WTC11 (cell line): Measurements from ENCODE around the gene NUAK2. TPM values are rescaled to one million over a fixed set of nuclear protein-coding genes. Genes with fewer than 3 reads are reported as not detected.

Source experiments
- ATAC-seq: fragments of 200-7000 bp; cut with Tn5 transposase; 2 replicates; pipeline ENCODE4 v1.10.0; 2021; ENCODE audit warnings: mild to moderate bottlenecking, moderate library complexity
- CTCF ChIA-PET: fragments of 300-600 bp; sonication (Branson Sonifier 250); formaldehyde crosslinking; loops from one replicate; lab custom pipeline; 2021; ENCODE audit warnings: antibody characterized with exemption; lab: Charles Lee
- POLR2A ChIA-PET: fragments of 350-600 bp; sonication (Branson Sonifier 250); formaldehyde crosslinking; loops from one replicate; lab custom pipeline; 2021; ENCODE audit warnings: antibody characterized with exemption; lab: Charles Lee
- DNase-seq: peaks from one replicate; pipeline ENCODE4 v3.0.0; 2021; ENCODE audit warnings: low spot score
- H3K27ac Mint-ChIP-seq: 2 replicates; pipeline ENCODE4 v1.8.0; 2021; ENCODE audit warnings: mixed read lengths
- H3K27me3 Mint-ChIP-seq: 2 replicates; pipeline ENCODE4 v1.8.0; 2021; ENCODE audit warnings: low read depth, mild to moderate bottlenecking, moderate library complexity, mixed read lengths
- H3K36me3 Mint-ChIP-seq: 2 replicates; pipeline ENCODE4 v1.8.0; 2021; ENCODE audit warnings: mixed read lengths
- H3K4me1 Mint-ChIP-seq: 2 replicates; pipeline ENCODE4 v1.8.0; 2022; ENCODE audit warnings: mixed read lengths
- H3K4me3 Mint-ChIP-seq: 2 replicates; pipeline ENCODE4 v1.8.0; 2021; ENCODE audit warnings: mild to moderate bottlenecking, moderate library complexity, mixed read lengths
- H3K9me3 Mint-ChIP-seq: 2 replicates; pipeline ENCODE4 v1.8.0; 2021; ENCODE audit warnings: mixed read lengths
- CREB1 ChIP-seq: sonication (generic); formaldehyde crosslinking; IDR thresholded peaks from 2 replicates; pipeline ENCODE4 v1.8.0; 2023; ENCODE audit warnings: mild to moderate bottlenecking, missing genetic modification reagents
- CTCF ChIP-seq: fragments of 200-600 bp; IDR thresholded peaks from 2 replicates; pipeline ENCODE4 v1.8.0; 2022; ENCODE audit warnings: antibody characterized with exemption
- ERG ChIP-seq: fragments of 250-450 bp; sonication (Bioruptor Pico); IDR thresholded peaks from 2 replicates; pipeline ENCODE4 v1.8.0; 2021; ENCODE audit warnings: mild to moderate bottlenecking
- ETV6 ChIP-seq: sonication (generic); formaldehyde crosslinking; IDR thresholded peaks from 2 replicates; pipeline ENCODE4 v1.8.1; 2022; ENCODE audit warnings: mild to moderate bottlenecking, missing genetic modification reagents
- FOXK1 ChIP-seq: sonication (generic); formaldehyde crosslinking; IDR thresholded peaks from 2 replicates; pipeline ENCODE4 v1.8.0; 2022; ENCODE audit warnings: mild to moderate bottlenecking, moderate library complexity, missing genetic modification reagents
- FOXP4 ChIP-seq: sonication (generic); formaldehyde crosslinking; IDR thresholded peaks from 2 replicates; pipeline ENCODE4 v1.8.0; 2022; ENCODE audit warnings: mild to moderate bottlenecking, missing genetic modification reagents
- HMGA2 ChIP-seq: fragments of 250-450 bp; sonication (Bioruptor Pico); IDR thresholded peaks from 2 replicates; pipeline ENCODE4 v1.4.0; 2021; ENCODE audit warnings: mild to moderate bottlenecking, moderate library complexity
- IRF1 ChIP-seq: sonication (generic); formaldehyde crosslinking; IDR thresholded peaks from 2 replicates; pipeline ENCODE4 v1.8.0; 2023; ENCODE audit warnings: missing genetic modification reagents
- JAZF1 ChIP-seq: fragments of 250-450 bp; sonication (Bioruptor Pico); IDR thresholded peaks from 2 replicates; pipeline ENCODE4 v1.9.0; 2021; ENCODE audit warnings: moderate library complexity, mild to moderate bottlenecking, inconsistent platforms
- MYBL2 ChIP-seq: sonication (generic); formaldehyde crosslinking; IDR thresholded peaks from 2 replicates; pipeline ENCODE4 v1.8.1; 2023; ENCODE audit warnings: mild to moderate bottlenecking, moderate library complexity, missing genetic modification reagents
- NR3C1 ChIP-seq: sonication (generic); formaldehyde crosslinking; conservative IDR thresholded peaks from 2 replicates; pipeline ENCODE4 v1.8.1; 2023; ENCODE audit warnings: low read depth, mild to moderate bottlenecking, missing genetic modification reagents
- PRRX2 ChIP-seq: fragments of 250-450 bp; sonication (Bioruptor Pico); IDR thresholded peaks from 2 replicates; pipeline ENCODE4 v1.8.0; 2021; ENCODE audit warnings: mild to moderate bottlenecking
- TCF7 ChIP-seq: sonication (generic); formaldehyde crosslinking; IDR thresholded peaks from 2 replicates; pipeline ENCODE4 v1.8.0; 2022; ENCODE audit warnings: mild to moderate bottlenecking, low read depth, missing genetic modification reagents, moderate library complexity
- ZNF671 ChIP-seq: fragments of 250-450 bp; sonication (Bioruptor Pico); IDR thresholded peaks from 2 replicates; pipeline ENCODE4 v1.8.0; 2021; ENCODE audit warnings: mild to moderate bottlenecking
- total RNA-seq: library from RNA; stranded (reverse); gene quantifications from 3 replicates; pipeline ENCODE4 v1.2.3, GENCODE V29; 2021

Gene NUAK2
- total RNA-seq, 1 experiment from 2014 or later = 8.7 TPM

GRCh38 chr1:205291596-205291995, 29.9 kb downstream of the NUAK2 start:
- H3K4me1 Mint-ChIP-seq = peaks cover 53% of the 10 kb centered on the region
- H3K36me3 Mint-ChIP-seq = no peaks in the 10 kb centered on the region
- no peak overlapping the region for H3K4me3 Mint-ChIP-seq
- no peak for TF ChIP-seq ZNF671
- no peak for TF ChIP-seq ERG (CRISPR knock-in tag)
- TF ChIP-seq CREB1 (CRISPR knock-in tag) = no peak
- TF ChIP-seq ETV6 (CRISPR knock-in tag) = no peak
- no peak for TF ChIP-seq IRF1 (CRISPR knock-in tag)
- TF ChIP-seq JAZF1 (CRISPR knock-in tag) = no peak
- TF ChIP-seq FOXP4 (CRISPR knock-in tag) = no peak
- TF ChIP-seq, all 79 proteins: peak for 0
- Mint-ChIP-seq H3K9me3 (no peaks in the 10 kb centered on the region), H3K27me3 (no peaks in the 10 kb centered on the region; the same call in 1 of the 2 replicates), H3K27ac (peak overlapping the region; percentile 23; the same call in 1 of the 2 replicates)
- DNase-seq (no peak), ATAC-seq (no peak)
- ChIA-PET POLR2A (no interaction called here), CTCF (interaction anchor here (0.8 to 1.6 kb wide), 2 partner anchors 9 to 34 kb away, joined by 3 to 5 read pairs; no protein-coding TSS in a partner anchor)

- ChIA-PET CTCF (interaction anchor here (0.6 to 3.1 kb wide), 12 partner anchors 11 to 147 kb away, joined by 3 to 12 read pairs (median 3); no protein-coding TSS in a partner anchor), POLR2A (interaction anchor here (0.8 to 2.6 kb wide), 4 partner anchors 10 to 34 kb away, joined by 3 to 15 read pairs (median 4); no protein-coding TSS in a partner anchor)
- ATAC-seq (peak; percentile 49), DNase-seq (no peak)
- TF ChIP-seq CTCF = no peak
- TF ChIP-seq FOXK1 = 0 out of 2 replicates have a peak, but pooled peaks have one; percentile 30
- peaks cover 53% of the 10 kb centered on the region for H3K4me1 Mint-ChIP-seq
- H3K27me3 Mint-ChIP-seq = no peaks in the 10 kb centered on the region; the same call in 1 of the 2 replicates
- H3K4me3 Mint-ChIP-seq = no peak overlapping the region
- no peaks in the 10 kb centered on the region for H3K36me3 Mint-ChIP-seq
- H3K27ac Mint-ChIP-seq = peak overlapping the region; percentile 38
- no peaks in the 10 kb centered on the region for H3K9me3 Mint-ChIP-seq
Measured at GRCh38 chr1:205287767-205288559, 33.6 kb downstream of the NUAK2 start.

- CTCF ChIA-PET = interaction anchor here (0.7 to 2.1 kb wide), 5 partner anchors 11 to 146 kb away, joined by 3 to 9 read pairs (median 5); no protein-coding TSS in a partner anchor
- H3K4me1 Mint-ChIP-seq = peaks cover 49% of the 10 kb centered on the region
- no peaks in the 10 kb centered on the region for H3K27me3 Mint-ChIP-seq
- H3K36me3 Mint-ChIP-seq = no peaks in the 10 kb centered on the region
- H3K4me3 Mint-ChIP-seq = no peak overlapping the region
- TF ChIP-seq MYBL2 (CRISPR knock-in tag) = no peak
- TF ChIP-seq HMGA2 (CRISPR knock-in tag) = no peak
- TF ChIP-seq ETV6 (CRISPR knock-in tag) = no peak
- TF ChIP-seq PRRX2 (CRISPR knock-in tag) = no peak
- no peak for TF ChIP-seq TCF7 (CRISPR knock-in tag)
- TF ChIP-seq NR3C1 (CRISPR knock-in tag) = no peak
- no peaks in the 10 kb centered on the region for H3K9me3 Mint-ChIP-seq
- H3K27ac Mint-ChIP-seq = no peak overlapping the region
- POLR2A ChIA-PET = interaction anchor here (1.1 to 2.6 kb wide), 3 partner anchors 11 to 35 kb away, joined by 3 to 15 read pairs (median 4); no protein-coding TSS in a partner anchor
- ATAC-seq (no peak), DNase-seq (no peak)
Measured at GRCh38 chr1:205287076-205287475, 34.5 kb downstream of the NUAK2 start.
